GM10248 (cell line): ENCODE measurements around the gene ANK3.

Source experiments
- CTCF ChIA-PET: fragments of 300-600 bp; sonication (Branson Sonifier 250); formaldehyde crosslinking; extraction: SDS; loops from one replicate; lab custom pipeline; 2021; ENCODE audit warnings: antibody characterized with exemption; lab: Yijun Ruan, JAX
- POLR2A ChIA-PET: fragments of 350-650 bp; sonication (Branson Sonifier 250); formaldehyde crosslinking; extraction: SDS; loops from one replicate; lab custom pipeline; 2020; ENCODE audit warnings: antibody characterized with exemption; lab: Yijun Ruan, JAX
- DNase-seq: peaks from one replicate; pipeline ENCODE4 v3.0.0; 2012; ENCODE audit errors: extremely low spot score
- CTCF ChIP-seq: IDR thresholded peaks from 2 replicates; pipeline ENCODE4 v1.5.1; 2012; ENCODE audit warnings: mild to moderate bottlenecking, low read depth; ENCODE audit errors: extremely low read depth, missing control alignments, control extremely low read depth

The ANK3 gene

GRCh38 chr10:60082744-60083344 is 306.8 kb downstream of the ANK3 start:
- ChIA-PET CTCF (interaction anchor here (0.8 kb wide), 1 partner anchor 11 kb away, joined by 3 read pairs; no protein-coding TSS in a partner anchor), POLR2A (no interaction called here)
- TF ChIP-seq CTCF = no peak
- DNase-seq = no peak

- no peak for TF ChIP-seq CTCF
- no peak for DNase-seq
- ChIA-PET CTCF (interaction anchor here (0.8 to 0.9 kb wide), 2 partner anchors 11 to 17 kb away, joined by 3 read pairs; no protein-coding TSS in a partner anchor), POLR2A (no interaction called here)
Measured at GRCh38 chr10:60082341-60082740, 307.3 kb downstream of the ANK3 start.

DNA sequence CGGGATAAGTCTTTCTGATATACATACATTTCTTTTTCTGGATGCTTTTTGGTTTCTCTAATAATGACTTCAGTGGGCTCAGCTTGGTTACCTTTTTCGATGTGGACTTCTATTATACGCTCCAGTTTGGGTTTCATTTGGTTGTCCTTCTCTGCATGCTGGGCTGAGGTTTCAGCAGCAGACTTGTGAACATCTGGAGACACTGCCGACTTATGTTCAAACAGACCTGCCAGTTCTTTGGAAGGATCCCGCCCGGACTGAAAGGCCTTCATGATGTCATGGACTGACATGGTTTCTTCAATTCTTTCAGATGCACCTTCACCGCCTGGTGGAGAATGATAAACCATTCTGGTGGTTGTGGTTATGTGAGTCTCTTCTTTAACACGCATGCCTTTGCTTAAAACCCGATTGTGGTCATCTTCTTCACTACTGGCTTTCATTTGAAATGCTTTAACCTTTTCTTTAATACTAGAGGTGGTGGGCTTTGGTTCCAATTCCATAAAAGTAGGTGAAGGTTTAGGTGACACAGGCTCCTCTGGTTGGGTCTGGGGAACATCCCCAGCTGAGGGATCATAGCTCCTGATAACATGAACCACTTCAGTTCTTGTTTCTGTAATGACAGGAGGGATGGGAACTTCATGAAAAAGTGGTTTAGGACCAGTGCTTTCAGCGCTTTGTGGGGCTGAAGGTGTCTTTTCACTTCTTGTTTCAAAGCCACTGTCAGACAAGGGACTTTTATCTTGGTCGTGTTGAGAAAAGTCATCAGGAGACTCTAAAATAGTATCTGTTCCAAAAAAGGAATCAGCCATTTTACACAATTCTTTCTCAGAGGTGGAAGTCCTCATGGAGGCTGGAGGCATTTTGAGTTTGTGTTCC is 315.7 kb downstream of the ANK3 start:
- POLR2A ChIA-PET = no interaction called here
- TF ChIP-seq CTCF = no peak
- DNase-seq = peak; percentile 41
- CTCF ChIA-PET = interaction anchor here (0.9 to 1.3 kb wide), 2 partner anchors 18 to 449 kb away, joined by 3 to 4 read pairs; no protein-coding TSS in a partner anchor

DNA sequence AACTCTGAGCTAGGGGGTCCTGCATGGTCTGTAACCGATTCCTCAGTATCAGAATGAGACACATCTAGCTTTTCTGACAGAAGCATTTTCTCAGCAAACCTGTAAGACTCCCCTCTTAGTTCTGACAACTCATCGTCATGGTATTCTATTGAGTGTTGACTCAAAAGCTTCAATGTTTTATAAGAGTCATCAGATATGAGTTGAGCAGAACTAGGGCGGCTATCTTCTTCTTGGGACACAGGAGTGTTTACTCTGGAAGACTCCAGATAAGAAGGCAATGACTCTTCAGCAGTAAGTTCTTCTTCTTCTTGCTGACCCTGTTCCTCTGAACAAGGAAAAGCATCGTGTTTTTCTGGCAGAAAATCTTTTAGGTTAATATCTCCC is 316.3 kb downstream of the ANK3 start:
- no peak for TF ChIP-seq CTCF
- CTCF ChIA-PET = interaction anchor here (1.3 to 1.6 kb wide), 3 partner anchors 18 to 29 kb away, joined by 3 to 4 read pairs (median 4); no protein-coding TSS in a partner anchor
- no peak for DNase-seq
- POLR2A ChIA-PET = no interaction called here

- CTCF ChIA-PET = no interaction called here
- POLR2A ChIA-PET = no interaction called here
- no peak for DNase-seq
- TF ChIP-seq CTCF = no peak
Measured at GRCh38 chr10:60069311-60069710, 320.4 kb downstream of the ANK3 start.

GRCh38 chr10:60050366-60050765 is 339.3 kb downstream of the ANK3 start:
- CTCF ChIA-PET = no interaction called here
- POLR2A ChIA-PET = no interaction called here
- no peak for TF ChIP-seq CTCF
- DNase-seq = no peak
